HFFc6 (cell line): Measurements from ENCODE around the gene ZMIZ2. TPM values are rescaled to one million over a fixed set of nuclear protein-coding genes. Genes with fewer than 3 reads are reported as not detected.

Experiments
- DNase-seq: peaks from one replicate; pipeline ENCODE4 v3.0.0-alpha.2; 2018
- H3K27ac Mint-ChIP-seq: 2 replicates; pipeline ENCODE4 v1.8.0; 2020; ENCODE audit warnings: mild to moderate bottlenecking, mixed read lengths
- H3K27me3 Mint-ChIP-seq: 2 replicates; pipeline ENCODE4 v1.8.0; 2021; ENCODE audit warnings: mild to moderate bottlenecking, moderate library complexity, mixed read lengths; ENCODE audit not compliant: insufficient read depth
- H3K36me3 Mint-ChIP-seq: 2 replicates; pipeline ENCODE4 v1.8.0; 2021; ENCODE audit warnings: low read depth, mixed read lengths
- H3K4me1 Mint-ChIP-seq: 2 replicates; pipeline ENCODE4 v1.8.0; 2020; ENCODE audit warnings: low read depth, mixed read lengths
- H3K4me3 Mint-ChIP-seq: 2 replicates; pipeline ENCODE4 v1.8.0; 2020; ENCODE audit warnings: mild to moderate bottlenecking, moderate library complexity, mixed read lengths
- H3K9me3 Mint-ChIP-seq: 2 replicates; pipeline ENCODE4 v1.8.0; 2020; ENCODE audit warnings: mild to moderate bottlenecking, mixed read lengths
- total RNA-seq, 6 experiments: library from RNA; stranded (reverse); fragmentation: NEBNext Ultra II Directional; extraction: Animal tissue kit (Norgen Biotek cat#: 25700); gene quantifications; 2 replicates in 1 of 6; 3 replicates in 5 of 6; pipeline ENCODE4 v1.2.3, GENCODE V29; 2021
- TF ChIP-seq, protein P1 (sequence below): fragments of 200-600 bp; sonication (generic); IDR thresholded peaks from 2 replicates; pipeline ENCODE4 v1.5.0; 2021; ENCODE audit warnings: antibody characterized with exemption, mild to moderate bottlenecking

The ZMIZ2 gene
- total RNA-seq, 6 experiments from 2014 or later, result 33.2 to 42.4 (median 36.6) TPM

DNA sequence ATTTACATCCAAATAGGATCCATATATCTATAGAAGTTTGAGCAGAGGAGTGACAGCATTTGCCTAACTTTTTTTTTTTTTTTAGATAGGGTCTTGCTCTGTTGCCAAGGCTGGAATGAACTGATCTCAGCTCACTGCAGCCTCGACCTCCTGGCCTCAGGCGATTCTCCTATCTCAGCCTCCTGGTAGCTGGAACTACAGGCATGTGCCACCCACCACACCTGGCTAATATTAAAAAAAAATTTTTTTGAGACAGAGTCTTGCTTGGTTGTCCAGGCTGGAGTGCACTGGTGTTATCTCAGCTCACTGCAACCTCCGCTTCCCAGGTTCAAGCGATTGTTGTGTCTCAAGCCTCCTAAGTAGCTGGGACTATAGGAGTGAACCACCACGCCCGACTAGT is 62.9 kb downstream of the ZMIZ2 start:
- TF ChIP-seq, protein P1, sequence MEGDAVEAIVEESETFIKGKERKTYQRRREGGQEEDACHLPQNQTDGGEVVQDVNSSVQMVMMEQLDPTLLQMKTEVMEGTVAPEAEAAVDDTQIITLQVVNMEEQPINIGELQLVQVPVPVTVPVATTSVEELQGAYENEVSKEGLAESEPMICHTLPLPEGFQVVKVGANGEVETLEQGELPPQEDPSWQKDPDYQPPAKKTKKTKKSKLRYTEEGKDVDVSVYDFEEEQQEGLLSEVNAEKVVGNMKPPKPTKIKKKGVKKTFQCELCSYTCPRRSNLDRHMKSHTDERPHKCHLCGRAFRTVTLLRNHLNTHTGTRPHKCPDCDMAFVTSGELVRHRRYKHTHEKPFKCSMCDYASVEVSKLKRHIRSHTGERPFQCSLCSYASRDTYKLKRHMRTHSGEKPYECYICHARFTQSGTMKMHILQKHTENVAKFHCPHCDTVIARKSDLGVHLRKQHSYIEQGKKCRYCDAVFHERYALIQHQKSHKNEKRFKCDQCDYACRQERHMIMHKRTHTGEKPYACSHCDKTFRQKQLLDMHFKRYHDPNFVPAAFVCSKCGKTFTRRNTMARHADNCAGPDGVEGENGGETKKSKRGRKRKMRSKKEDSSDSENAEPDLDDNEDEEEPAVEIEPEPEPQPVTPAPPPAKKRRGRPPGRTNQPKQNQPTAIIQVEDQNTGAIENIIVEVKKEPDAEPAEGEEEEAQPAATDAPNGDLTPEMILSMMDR, result no peak
- no peaks in the 10 kb centered on the region for H3K27me3 Mint-ChIP-seq
- DNase-seq, result no peak
- H3K4me1 Mint-ChIP-seq, result peaks cover 6% of the 10 kb centered on the region; the same call in 1 of the 2 replicates
- H3K4me3 Mint-ChIP-seq, result no peak overlapping the region
- no peaks in the 10 kb centered on the region for H3K9me3 Mint-ChIP-seq
- no peaks in the 10 kb centered on the region for H3K36me3 Mint-ChIP-seq
- no peak overlapping the region for H3K27ac Mint-ChIP-seq

DNA sequence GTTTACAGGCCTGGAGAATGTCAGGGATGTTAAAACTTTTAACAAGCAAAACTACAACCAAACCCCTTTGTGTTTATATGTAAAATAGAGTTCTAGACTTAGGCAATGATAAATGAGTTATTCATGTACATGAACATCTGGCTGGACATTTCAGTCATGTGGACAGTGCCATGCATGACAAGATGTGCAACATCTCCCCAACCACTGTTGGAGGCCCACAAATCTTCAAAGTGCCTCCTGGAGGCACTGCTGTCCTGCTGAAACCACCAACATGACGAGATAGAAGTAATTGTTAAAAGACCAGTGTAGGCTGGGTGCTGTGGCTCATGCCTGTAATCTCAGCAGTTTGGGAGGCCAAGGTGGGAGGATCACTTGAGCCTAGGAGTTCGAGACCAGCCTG is 66.3 kb downstream of the ZMIZ2 start:
- no peak for DNase-seq
- H3K36me3 Mint-ChIP-seq, result no peaks in the 10 kb centered on the region
- no peak overlapping the region for H3K27ac Mint-ChIP-seq

DNA sequence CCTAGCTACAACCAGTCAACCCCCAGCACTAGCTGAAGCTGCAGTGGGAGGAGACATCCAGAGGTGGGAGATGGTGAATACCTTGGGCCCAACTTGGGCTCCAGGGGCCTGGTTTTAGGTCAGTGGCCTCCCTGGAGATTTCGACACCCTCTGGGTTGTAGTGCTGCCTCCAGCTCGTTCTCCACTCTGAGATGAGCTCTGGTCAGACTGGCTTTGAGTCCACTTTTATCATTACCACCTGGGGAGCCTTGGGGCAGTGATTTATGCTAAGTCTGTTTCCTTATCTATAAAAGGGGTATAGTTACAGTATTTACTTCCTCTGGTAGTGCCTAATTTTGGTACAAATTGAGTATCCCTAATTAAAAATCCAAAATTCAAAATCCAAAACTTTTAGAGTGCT is 70.6 kb downstream of the ZMIZ2 start:
- Mint-ChIP-seq H3K4me3 (no peak overlapping the region), H3K27ac (no peak overlapping the region), H3K4me1 (peaks cover 9% of the 10 kb centered on the region), H3K36me3 (peaks cover 4% of the 10 kb centered on the region; the same call in 1 of the 2 replicates), H3K27me3 (no peaks in the 10 kb centered on the region), H3K9me3 (no peaks in the 10 kb centered on the region)
- DNase-seq, result no peak
- TF ChIP-seq, protein P1, result no peak

More for the DNA sequence above, 66.3 kb downstream of the ZMIZ2 start:
- Mint-ChIP-seq H3K27me3 (no peaks in the 10 kb centered on the region), H3K4me1 (peaks cover 6% of the 10 kb centered on the region; the same call in 1 of the 2 replicates), H3K4me3 (no peak overlapping the region), H3K9me3 (no peaks in the 10 kb centered on the region)
- TF ChIP-seq, protein P1, result no peak

Other genes with a start within 250 kb of the ZMIZ2 start
- gene NPC1L1, start 207.5 kb upstream of the ZMIZ2 start, total RNA-seq, result not detected
- 10 to 100 TPM; 62.2 to 81.9 (median 70.1) TPM for gene DDX56, start 174.9 kb upstream of the ZMIZ2 start, total RNA-seq
- gene TMED4, start 166.6 kb upstream of the ZMIZ2 start, total RNA-seq, result 10 to 100 TPM; 73.7 to 89.7 (median 80.7) TPM
- gene OGDH, start 142.2 kb upstream of the ZMIZ2 start, total RNA-seq, result 10 to 100 TPM; 77.8 to 88.2 (median 80.2) TPM
- gene PPIA, start 47.8 kb downstream of the ZMIZ2 start, total RNA-seq, result 1,000 to 10,000 TPM; 2,348 to 2,538 (median 2,460) TPM
- 100 to 1,000 TPM; 128 to 215 (median 185) TPM for gene H2AZ2, start 99.2 kb downstream of the ZMIZ2 start, total RNA-seq
- gene PURB, start 136.7 kb downstream of the ZMIZ2 start, total RNA-seq, result 10 to 100 TPM; 22.2 to 32.2 (median 26.0) TPM
- not detected for gene MYO1G, start 230.2 kb downstream of the ZMIZ2 start, total RNA-seq